HepG2 (cell line): ENCODE measurements around the gene C22orf39. TPM values are rescaled to one million over a fixed set of nuclear protein-coding genes. Genes with fewer than 3 reads are reported as not detected.

Experiments
- ATAC-seq: fragments of 200-7000 bp; cut with Tn5 transposase; 3 replicates; pipeline ENCODE4 v1.9.1; 2020; ENCODE audit warnings: mild to moderate bottlenecking, moderate library complexity
- BruUV-seq: library from RNA; stranded (reverse); fragments of 400-500 nt; replicated peaks from 2 replicates; lab custom pipeline; 2021; lab: Mats Ljungman, UMichigan
- CTCF ChIA-PET: fragments of 300-600 bp; formaldehyde crosslinking; extraction: SDS; loops from one replicate; lab custom pipeline; 2021; ENCODE audit warnings: low total read pairs, inconsistent platforms, low intra/inter-chr PET ratio; lab: Yijun Ruan, JAX
- POLR2A ChIA-PET: fragments of 350-600 bp; sonication (Branson Sonifier 250); formaldehyde crosslinking; loops from one replicate; lab custom pipeline; 2020; ENCODE audit warnings: antibody characterized with exemption, inconsistent platforms; lab: Yijun Ruan, JAX
- DNase-seq: peaks from one replicate; pipeline ENCODE4 v3.0.0-alpha.2; 2015; ENCODE audit warnings: low spot score
- FAIRE-seq: peaks from 3 replicates; lab custom pipeline; 2011; peaks lifted over from hg19 to GRCh38; lab: Jason Lieb, UNC
- H2AFZ ChIP-seq: one replicate; pipeline ENCODE4 v1.6.1; 2011; ENCODE audit warnings: low read length, inconsistent platforms
- H3K27ac ChIP-seq: fragments of 300-600 bp; 3 replicates; pipeline ENCODE4 v1.8.0; 2011; ENCODE audit warnings: mixed run types, mild to moderate bottlenecking, mixed read lengths, low read length, inconsistent platforms; ENCODE audit not compliant: insufficient read depth; ENCODE audit errors: extremely low read length
- H3K27me3 ChIP-seq, 2 experiments: fragments of 200-600 bp in 1 of 2; 2 replicates in 1 of 2; 3 replicates in 1 of 2; pipeline versions ENCODE4 v1.6.0 to v1.8.0; 2011; ENCODE audit warnings: low read length in 2 of 2, mild to moderate bottlenecking in 2 of 2, moderate library complexity in 2 of 2, inconsistent platforms in 1 of 2; ENCODE audit not compliant: insufficient read depth in 2 of 2, control insufficient read depth in 1 of 2
- H3K36me3 ChIP-seq, 2 experiments: fragments of 200-600 bp in 1 of 2; replicated peaks in 1 of 2; 2 replicates in 1 of 2; 3 replicates in 1 of 2; pipeline versions ENCODE4 v1.5.1 to v1.8.0; 2011; ENCODE audit warnings: low read length in 2 of 2, inconsistent platforms in 1 of 2; ENCODE audit not compliant: insufficient read depth in 2 of 2, control insufficient read depth in 1 of 2
- H3K4me1 ChIP-seq: 2 replicates; pipeline ENCODE4 v1.5.1; 2012; ENCODE audit warnings: low read length, inconsistent platforms; ENCODE audit not compliant: insufficient read depth
- H3K4me2 ChIP-seq: 2 replicates; pipeline ENCODE4 v1.6.0; 2011; ENCODE audit warnings: low read depth, low read length, inconsistent platforms
- H3K4me3 ChIP-seq, 3 experiments: fragments of 200-600 bp in 1 of 3; sonication (generic), shearing (Covaris generic) in 1 of 3; replicated peaks in 1 of 3; 2 replicates each; pipeline ENCODE4 v1.5.1; 2011 to 2016; ENCODE audit warnings: low read length in 3 of 3, inconsistent platforms in 2 of 3, low read depth in 2 of 3, mild to moderate bottlenecking in 2 of 3, control low read depth in 1 of 3, mixed read lengths in 1 of 3; ENCODE audit not compliant: insufficient read depth in 1 of 3
- H3K79me2 ChIP-seq: one replicate; pipeline ENCODE4 v1.6.1; 2011; ENCODE audit warnings: low read length, inconsistent platforms; ENCODE audit not compliant: insufficient read depth
- H3K9ac ChIP-seq: 2 replicates; pipeline ENCODE4 v1.6.0; 2011; ENCODE audit warnings: mild to moderate bottlenecking, low read depth, low read length, inconsistent platforms; ENCODE audit not compliant: insufficient read depth
- H3K9me3 ChIP-seq: 2 replicates; pipeline ENCODE4 v1.5.1; 2012; ENCODE audit warnings: mild to moderate bottlenecking, low read length
- H4K20me1 ChIP-seq: 2 replicates; pipeline ENCODE4 v1.6.0; 2011; ENCODE audit warnings: inconsistent platforms, mild to moderate bottlenecking, low read length, moderate library complexity; ENCODE audit not compliant: insufficient read depth
- HES4 ChIP-seq: sonication (generic); formaldehyde crosslinking; IDR thresholded peaks from 2 replicates; pipeline ENCODE4 v1.9.0; 2021; ENCODE audit warnings: mild to moderate bottlenecking, missing genetic modification reagents, borderline replicate concordance
- HMGA1 ChIP-seq: sonication (generic); formaldehyde crosslinking; conservative IDR thresholded peaks from 2 replicates; pipeline ENCODE4 v1.4.0; 2020; ENCODE audit warnings: missing genetic modification reagents
- HNRNPL ChIP-seq: fragments of 200-400 bp; formaldehyde crosslinking; IDR thresholded peaks from 2 replicates; pipeline ENCODE4 v1.6.1; 2017; ENCODE audit warnings: mild to moderate bottlenecking, low read depth, low read length
- MIXL1 ChIP-seq: IDR thresholded peaks from 2 replicates; pipeline ENCODE4 v1.6.1; 2016
- NFE2L2 ChIP-seq: fragments of 150-350 bp; IDR thresholded peaks from 2 replicates; pipeline ENCODE4 v1.6.1; 2014; ENCODE audit warnings: low read length
- POLR2AphosphoS2 ChIP-seq: IDR thresholded peaks from 2 replicates; pipeline ENCODE4 v1.6.1; 2011; ENCODE audit warnings: low read depth, low read length, improper control_type of control experiment
- WGBS: methylation state at CpG from one replicate; pipeline ENCODE4 v1.1.6; 2017; ENCODE audit warnings: low lambda C conversion rate; 5-methylcytosine and 5-hydroxymethylcytosine counted together
- in situ Hi-C: cut with HindIII; loops from 2 replicates; pipeline ENCODE4 v1.10.0; 2017; ENCODE audit warnings: low pct_unique_long_range_greater_than_20kb; ENCODE audit not compliant: extremely low pct_ligation_motif_present
- intact Hi-C: fragments of 100-400 bp; cut with micrococcal nuclease; formaldehyde crosslinking; loops from one replicate; pipeline ENCODE4 v1.10.0; 2022; ENCODE audit not compliant: unreplicated experiment
- polyA plus RNA-seq, 8 experiments: library from polyadenylated mRNA; depleted of rRNA in 3 of 8; stranded (reverse) in 7 of 8; unstranded in 1 of 8; fragments of >200 nt; fragmentation: Illumina TruSeq in 4 of 8; extraction: Trizol in 4 of 8; gene quantifications; 2 replicates each; pipeline versions ENCODE4 v1.2.1 to v1.2.3, GENCODE V29; 2011 to 2016; ENCODE audit warnings: low read depth in 4 of 8, missing spikeins in 1 of 8, mixed read lengths in 1 of 8; ENCODE audit not compliant: insufficient read depth in 1 of 8
- total RNA-seq, 5 experiments: library from RNA; depleted of rRNA; stranded (reverse); fragments of >200 nt; fragmentation: Illumina TruSeq; extraction: Trizol; gene quantifications; 2 replicates each; pipeline ENCODE4 v1.2.3, GENCODE V29; 2016; ENCODE audit warnings: low read depth in 1 of 5

Gene C22orf39
- total and polyA plus RNA-seq, 2 of the 13 experiments (the other 11 are each of a cell fraction or from before 2014, with no cell fraction given) = 23.4 to 26.4 TPM

GRCh38 chr22:19471572-19471971 lies 24.1 kb upstream of the C22orf39 start:
- no peak overlapping the region for H3K4me3 ChIP-seq
- TF ChIP-seq NFE2L2 = no peak
- no peak for TF ChIP-seq POLR2AphosphoS2
- no peak for TF ChIP-seq HES4 (CRISPR knock-in tag)
- no peak for TF ChIP-seq HNRNPL
- no peak for TF ChIP-seq HMGA1 (CRISPR knock-in tag)
- H3K79me2 ChIP-seq = peaks cover 23% of the 10 kb centered on the region
- in situ Hi-C loops = loop anchor here (10.0 kb wide), 1 partner anchor 177 kb away; the partner anchor contains the start of gene CLTCL1
- no peak overlapping the region for H3K4me2 ChIP-seq
- ChIA-PET POLR2A (no interaction called here), CTCF (no interaction called here)
- H3K27ac ChIP-seq = no peak overlapping the region
- DNase-seq = no peak
- no peak for ATAC-seq
- H4K20me1 ChIP-seq = no peaks in the 10 kb centered on the region; the same call in 1 of the 2 replicates
- intact Hi-C loops = loop anchor here (10.0 kb wide), 2 partner anchors 163 to 167 kb away; no protein-coding TSS in a partner anchor
- no peaks in the 10 kb centered on the region for H3K9me3 ChIP-seq
- H2AFZ ChIP-seq = no peak overlapping the region
- peaks cover 6% of the 10 kb centered on the region; the same call in 1 of the 2 replicates for H3K4me1 ChIP-seq
- WGBS = 99% methylated on average over 8 of the region's 11 CpGs
- no TSS peak for BruUV-seq
- FAIRE-seq = no peak
- H3K36me3 ChIP-seq = peaks cover 30 to 78% of the 10 kb centered on the region in 2 experiments
- H3K27me3 ChIP-seq = no peaks in the 10 kb centered on the region
- no peak overlapping the region for H3K9ac ChIP-seq

DNA sequence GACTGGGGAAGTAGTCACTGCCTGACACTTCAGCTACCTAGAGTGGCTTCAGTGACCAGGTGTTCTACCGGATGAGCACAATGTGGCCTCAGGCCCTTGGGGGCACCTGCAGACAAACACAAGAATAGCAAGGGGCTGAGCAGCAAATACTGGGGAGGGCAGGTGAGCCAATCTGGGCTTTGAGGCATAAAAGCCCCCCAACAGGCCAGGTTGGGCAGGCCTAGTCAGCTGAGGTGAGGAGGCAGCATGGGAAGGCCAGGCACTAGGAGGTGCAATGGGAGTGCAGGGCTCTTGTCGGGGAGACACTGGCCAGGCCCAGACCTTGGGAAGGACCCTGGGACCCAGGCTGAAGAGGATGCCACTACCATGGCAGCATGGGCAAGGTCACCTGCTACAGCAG lies 22.5 kb upstream of the C22orf39 start:
- no peak overlapping the region for H2AFZ ChIP-seq
- H3K9me3 ChIP-seq = no peaks in the 10 kb centered on the region
- CTCF ChIA-PET = no interaction called here
- H3K27ac ChIP-seq = no peak overlapping the region
- H3K4me1 ChIP-seq = no peaks in the 10 kb centered on the region
- TF ChIP-seq MIXL1 (CRISPR knock-in tag) = no peak
- ATAC-seq (no peak), DNase-seq (no peak), FAIRE-seq (no peak)
- in situ Hi-C loops (loop anchor here (10.0 kb wide), 1 partner anchor 175 kb away; the partner anchor contains the start of gene CLTCL1), intact Hi-C loops (loop anchor here (10.0 kb wide), 2 partner anchors 165 kb away; no protein-coding TSS in a partner anchor)
- no TSS peak for BruUV-seq
- H3K4me3 ChIP-seq = no peak overlapping the region
- no peak overlapping the region for H3K4me2 ChIP-seq
- 93% methylated on average over 2 of the region's 2 CpGs for WGBS
- no peaks in the 10 kb centered on the region for H4K20me1 ChIP-seq
- no peaks in the 10 kb centered on the region for H3K27me3 ChIP-seq
- H3K9ac ChIP-seq = no peak overlapping the region
- POLR2A ChIA-PET = no interaction called here
- H3K79me2 ChIP-seq = peaks cover 8% of the 10 kb centered on the region
- H3K36me3 ChIP-seq = peaks cover 33 to 94% of the 10 kb centered on the region in 2 experiments
